ENCODE measurements around the gene TAS2R16.

The TAS2R16 gene

GRCh38 chr7:122995600-122995999 lies at the start of gene TAS2R16:
TAS2R16 (minus strand) TSS chr7:122995700; CDS start chr7:122995634, 66 bp downstream.
- no peak for DNase-seq (ENCODE audit: low read depth)

- DNase-seq (ENCODE audit: low read depth), result no peak
These were observed 48.1 kb upstream of the TAS2R16 start for GRCh38 chr7:123043642-123044041.

GRCh38 chr7:123041101-123041500 lies 45.6 kb upstream of the TAS2R16 start:
- DNase-seq (ENCODE audit: low read depth), result peak; percentile 72

- DNase-seq (ENCODE audit: low read depth), result no peak
These were observed 43.8 kb upstream of the TAS2R16 start for GRCh38 chr7:123039269-123039668.

GRCh38 chr7:123034106-123034505 lies 38.6 kb upstream of the TAS2R16 start:
- no peak for DNase-seq (ENCODE audit: low read depth)

GRCh38 chr7:123030631-123031030 lies 35.1 kb upstream of the TAS2R16 start:
- no peak for DNase-seq (ENCODE audit: low read depth)

- DNase-seq (ENCODE audit: low read depth), result no peak
These were observed 32.8 kb upstream of the TAS2R16 start for GRCh38 chr7:123028339-123028738.

- DNase-seq (ENCODE audit: low read depth), result no peak
These were observed 30.8 kb upstream of the TAS2R16 start for GRCh38 chr7:123026251-123026650.

GRCh38 chr7:123024989-123025758 lies 29.7 kb upstream of the TAS2R16 start:
- peak; percentile 86 for DNase-seq (ENCODE audit: low read depth)

- peak; percentile 4 for DNase-seq (ENCODE audit: low read depth)
These were observed 27.6 kb upstream of the TAS2R16 start for GRCh38 chr7:123023126-123023525.

- DNase-seq (ENCODE audit: low read depth), result peak; percentile 71
These were observed 27.1 kb upstream of the TAS2R16 start for GRCh38 chr7:123022576-123022975.

- DNase-seq (ENCODE audit: low read depth), result no peak
These were observed 16.9 kb upstream of the TAS2R16 start for GRCh38 chr7:123012435-123012834.

GRCh38 chr7:123011766-123012369 lies 16.4 kb upstream of the TAS2R16 start:
- DNase-seq (ENCODE audit: low read depth), result no peak

GRCh38 chr7:123004931-123005330 lies 9.4 kb upstream of the TAS2R16 start:
- peak; percentile 39 for DNase-seq (ENCODE audit: low read depth)

- DNase-seq (ENCODE audit: low read depth), result no peak
These were observed 8.1 kb upstream of the TAS2R16 start for GRCh38 chr7:123003539-123004126.

- DNase-seq (ENCODE audit: low read depth), result no peak
These were observed 5.9 kb downstream of the TAS2R16 start for GRCh38 chr7:122989577-122989976.

GRCh38 chr7:122989041-122989440 lies 6.5 kb downstream of the TAS2R16 start:
- no peak for DNase-seq (ENCODE audit: low read depth)

GRCh38 chr7:122988333-122988732 lies 7.2 kb downstream of the TAS2R16 start:
- DNase-seq (ENCODE audit: low read depth), result no peak

GRCh38 chr7:122987463-122987862 lies 8.0 kb downstream of the TAS2R16 start:
- no peak for DNase-seq (ENCODE audit: low read depth)

- DNase-seq (ENCODE audit: low read depth), result no peak
These were observed 11.5 kb downstream of the TAS2R16 start for GRCh38 chr7:122984021-122984420.

- no peak for DNase-seq (ENCODE audit: low read depth)
These were observed 12.2 kb downstream of the TAS2R16 start for GRCh38 chr7:122983261-122983660.

- no peak for DNase-seq (ENCODE audit: low read depth)
These were observed 20.2 kb downstream of the TAS2R16 start for GRCh38 chr7:122975341-122975740.

- no peak for DNase-seq (ENCODE audit: low read depth)
These were observed 21.3 kb downstream of the TAS2R16 start for GRCh38 chr7:122974229-122974628.

Measured in amniotic epithelial cell (primary cell).